Tibial nerve (tissue), 4 donors: ENCODE results near the gene POLG.

Experiments used
- EP300 ChIP-seq, 2 donors: sonication (generic); formaldehyde crosslinking; IDR thresholded peaks; one replicate each; pipeline ENCODE4 v1.6.1; 2017; ENCODE audit warnings: antibody characterized with exemption in 2 of 2, mild to moderate bottlenecking in 1 of 2
- POLR2A ChIP-seq, 2 donors: fragments of 450-650 bp; IDR thresholded peaks; one replicate each; pipeline ENCODE4 v1.6.1; 2017; ENCODE audit warnings: antibody characterized with exemption in 2 of 2, mild to moderate bottlenecking in 2 of 2, moderate library complexity in 2 of 2
- TF ChIP-seq, protein P1 (sequence below), 5 experiments: fragments of 200-600 bp in 3 of 5; fragments of 450-650 bp in 2 of 5; sonication (generic) in 3 of 5; IDR thresholded peaks; one replicate each; pipeline ENCODE4 v1.5.1; 2016 to 2019; ENCODE audit warnings: antibody characterized with exemption in 5 of 5, mild to moderate bottlenecking in 3 of 5, moderate library complexity in 2 of 5

DNA sequence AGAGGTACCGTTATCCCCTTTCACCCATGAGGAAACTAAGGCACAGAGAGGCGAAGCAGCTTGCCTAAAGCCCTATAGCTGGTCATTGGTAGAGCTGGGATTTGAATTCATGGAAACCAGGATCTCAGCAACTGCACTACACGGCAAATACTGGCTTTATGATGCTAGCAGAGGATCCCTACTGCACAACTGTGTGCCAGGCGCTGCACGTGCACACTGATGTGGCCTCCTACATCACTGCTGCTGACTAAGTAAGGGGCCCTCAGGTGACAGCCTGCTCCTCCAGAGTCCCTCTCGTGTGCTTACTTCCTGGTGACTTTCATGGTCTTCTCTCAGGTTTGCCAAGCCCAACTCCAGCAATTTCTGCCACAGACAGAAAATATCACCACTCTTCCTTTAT lies 3.4 kb upstream of the POLG start:
- TF ChIP-seq, protein P1, sequence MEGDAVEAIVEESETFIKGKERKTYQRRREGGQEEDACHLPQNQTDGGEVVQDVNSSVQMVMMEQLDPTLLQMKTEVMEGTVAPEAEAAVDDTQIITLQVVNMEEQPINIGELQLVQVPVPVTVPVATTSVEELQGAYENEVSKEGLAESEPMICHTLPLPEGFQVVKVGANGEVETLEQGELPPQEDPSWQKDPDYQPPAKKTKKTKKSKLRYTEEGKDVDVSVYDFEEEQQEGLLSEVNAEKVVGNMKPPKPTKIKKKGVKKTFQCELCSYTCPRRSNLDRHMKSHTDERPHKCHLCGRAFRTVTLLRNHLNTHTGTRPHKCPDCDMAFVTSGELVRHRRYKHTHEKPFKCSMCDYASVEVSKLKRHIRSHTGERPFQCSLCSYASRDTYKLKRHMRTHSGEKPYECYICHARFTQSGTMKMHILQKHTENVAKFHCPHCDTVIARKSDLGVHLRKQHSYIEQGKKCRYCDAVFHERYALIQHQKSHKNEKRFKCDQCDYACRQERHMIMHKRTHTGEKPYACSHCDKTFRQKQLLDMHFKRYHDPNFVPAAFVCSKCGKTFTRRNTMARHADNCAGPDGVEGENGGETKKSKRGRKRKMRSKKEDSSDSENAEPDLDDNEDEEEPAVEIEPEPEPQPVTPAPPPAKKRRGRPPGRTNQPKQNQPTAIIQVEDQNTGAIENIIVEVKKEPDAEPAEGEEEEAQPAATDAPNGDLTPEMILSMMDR (IDR thresholded peaks at IDR 0.05), result no peak
- TF ChIP-seq POLR2A (IDR thresholded peaks at IDR 0.05) (no peak), EP300 (IDR thresholded peaks at IDR 0.05) (no peak)
